ENCODE results near the gene PCCA.

DNA sequence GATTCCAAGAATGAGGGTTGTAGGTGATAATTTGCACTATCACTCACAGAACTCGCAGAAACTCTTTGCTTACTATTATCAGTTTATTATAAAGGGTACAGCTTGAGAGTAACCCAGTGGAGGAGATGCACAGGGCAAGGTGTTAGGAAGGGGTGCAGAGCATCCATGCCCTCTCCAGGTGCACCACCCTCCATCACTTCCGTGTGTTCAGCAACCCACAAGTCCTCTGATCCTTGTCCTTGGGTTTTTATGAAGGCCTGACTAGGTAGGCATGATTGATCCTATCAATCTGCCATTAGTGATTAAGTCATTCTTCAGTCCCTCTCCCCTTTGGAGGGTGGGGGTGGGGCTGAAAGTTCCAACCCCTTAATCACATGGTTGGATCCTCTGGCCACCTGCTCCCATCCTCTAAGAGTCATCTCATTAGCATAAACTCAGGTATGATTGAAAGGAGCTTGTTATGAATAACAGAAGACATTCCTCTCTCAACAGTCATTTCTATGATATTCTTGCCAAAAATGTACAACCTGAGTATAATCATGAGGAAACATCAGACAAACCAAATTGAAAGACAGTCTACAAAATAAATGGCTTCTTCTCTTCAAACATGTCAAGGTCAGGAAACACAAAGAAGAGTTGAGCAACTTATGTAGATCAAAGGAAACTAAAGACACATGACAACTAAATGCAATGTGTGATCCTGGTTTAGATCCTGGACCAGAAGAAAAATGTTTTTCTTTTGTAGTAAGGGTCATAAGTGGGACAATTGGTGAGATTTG, 225.4 kb downstream of the PCCA start:
- TF ChIP-seq, protein P1, sequence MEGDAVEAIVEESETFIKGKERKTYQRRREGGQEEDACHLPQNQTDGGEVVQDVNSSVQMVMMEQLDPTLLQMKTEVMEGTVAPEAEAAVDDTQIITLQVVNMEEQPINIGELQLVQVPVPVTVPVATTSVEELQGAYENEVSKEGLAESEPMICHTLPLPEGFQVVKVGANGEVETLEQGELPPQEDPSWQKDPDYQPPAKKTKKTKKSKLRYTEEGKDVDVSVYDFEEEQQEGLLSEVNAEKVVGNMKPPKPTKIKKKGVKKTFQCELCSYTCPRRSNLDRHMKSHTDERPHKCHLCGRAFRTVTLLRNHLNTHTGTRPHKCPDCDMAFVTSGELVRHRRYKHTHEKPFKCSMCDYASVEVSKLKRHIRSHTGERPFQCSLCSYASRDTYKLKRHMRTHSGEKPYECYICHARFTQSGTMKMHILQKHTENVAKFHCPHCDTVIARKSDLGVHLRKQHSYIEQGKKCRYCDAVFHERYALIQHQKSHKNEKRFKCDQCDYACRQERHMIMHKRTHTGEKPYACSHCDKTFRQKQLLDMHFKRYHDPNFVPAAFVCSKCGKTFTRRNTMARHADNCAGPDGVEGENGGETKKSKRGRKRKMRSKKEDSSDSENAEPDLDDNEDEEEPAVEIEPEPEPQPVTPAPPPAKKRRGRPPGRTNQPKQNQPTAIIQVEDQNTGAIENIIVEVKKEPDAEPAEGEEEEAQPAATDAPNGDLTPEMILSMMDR (IDR thresholded peaks at IDR 0.05; ENCODE audit: low read depth, low read length), result no peak
- no peak for TF ChIP-seq EZH2phosphoT487 (IDR thresholded peaks at IDR 0.05; ENCODE audit: low read depth)
